IMR-90 (cell line): ENCODE measurements around the gene CYTH4. TPM values are rescaled to one million over a fixed set of nuclear protein-coding genes. Genes with fewer than 3 reads are reported as not detected.
A peak's percentile ranks its signal among the peaks of the same experiment; 100 is the strongest.

Source experiments
- ATAC-seq: fragments of 200-7000 bp; cut with Tn5 transposase; 2 replicates; pipeline ENCODE4 v1.9.1; 2020; ENCODE audit warnings: low read depth, mild to moderate bottlenecking, moderate library complexity
- BruUV-seq: library from RNA; stranded (reverse); fragments of 400-500 nt; replicated peaks from 2 replicates; lab custom pipeline; 2021; lab: Mats Ljungman, UMichigan
- CTCF ChIA-PET: fragments of 300-600 bp; formaldehyde crosslinking; extraction: SDS; loops from one replicate; lab custom pipeline; 2021; ENCODE audit warnings: antibody characterized with exemption; lab: Yijun Ruan, JAX
- POLR2A ChIA-PET: fragments of 300-600 bp; sonication (Branson Sonifier 250); formaldehyde crosslinking; loops from one replicate; lab custom pipeline; 2022; ENCODE audit warnings: antibody characterized with exemption; ENCODE audit not compliant: unreplicated experiment; lab: Charles Lee
- DNase-seq: peaks from one replicate; pipeline ENCODE4 v3.0.0; 2013
- H2AFZ ChIP-seq: replicated peaks from 2 replicates; pipeline ENCODE3; 2013; ENCODE audit warnings: low read length, mild to moderate bottlenecking; ENCODE audit not compliant: poor library complexity
- H2AK5ac ChIP-seq: 2 replicates; pipeline ENCODE4 v1.6.1; 2013; ENCODE audit warnings: low read depth, low read length, inconsistent platforms
- H2AK9ac ChIP-seq: replicated peaks from 2 replicates; pipeline ENCODE3; 2013; ENCODE audit warnings: mild to moderate bottlenecking, low read depth, low read length, moderate library complexity; ENCODE audit not compliant: poor library complexity
- H2BK120ac ChIP-seq: 2 replicates; pipeline ENCODE4 v1.6.1; 2013; ENCODE audit warnings: low read depth, low read length, inconsistent platforms
- H2BK15ac ChIP-seq: 3 replicates; pipeline ENCODE4 v1.6.1; 2013; ENCODE audit warnings: low read depth, low read length, inconsistent platforms
- H2BK20ac ChIP-seq: 2 replicates; pipeline ENCODE4 v1.6.1; 2013; ENCODE audit warnings: low read depth, mild to moderate bottlenecking, inconsistent platforms, low read length, moderate library complexity
- H2BK5ac ChIP-seq: 2 replicates; pipeline ENCODE4 v1.6.1; 2013; ENCODE audit warnings: mild to moderate bottlenecking, low read depth, low read length, inconsistent platforms; ENCODE audit not compliant: poor library complexity, severe bottlenecking
- H3K14ac ChIP-seq: replicated peaks from 2 replicates; pipeline ENCODE4 v1.6.1; 2013; ENCODE audit warnings: low read depth, low read length, inconsistent platforms
- H3K18ac ChIP-seq: 2 replicates; pipeline ENCODE4 v1.6.1; 2013; ENCODE audit warnings: low read depth, low read length, control low read depth
- H3K23ac ChIP-seq: 2 replicates; pipeline ENCODE4 v1.6.1; 2013; ENCODE audit warnings: low read depth, low read length, inconsistent platforms
- H3K27ac ChIP-seq: 2 replicates; pipeline ENCODE4 v1.5.1; 2013; ENCODE audit warnings: mild to moderate bottlenecking, control low read depth, low read length; ENCODE audit not compliant: insufficient read depth
- H3K27me3 ChIP-seq: 2 replicates; pipeline ENCODE4 v1.6.1; 2013; ENCODE audit warnings: low read length; ENCODE audit not compliant: control insufficient read depth, insufficient read depth
- H3K36me3 ChIP-seq: 2 replicates; pipeline ENCODE4 v1.6.1; 2013; ENCODE audit warnings: low read length, mixed read lengths; ENCODE audit not compliant: control insufficient read depth, insufficient read depth
- H3K4ac ChIP-seq: 2 replicates; pipeline ENCODE4 v1.6.1; 2013; ENCODE audit warnings: low read depth, low read length, inconsistent platforms
- H3K4me1 ChIP-seq: 2 replicates; pipeline ENCODE4 v1.6.1; 2013; ENCODE audit warnings: low read length, mixed read lengths; ENCODE audit not compliant: control insufficient read depth, insufficient read depth
- H3K4me2 ChIP-seq: 2 replicates; pipeline ENCODE4 v1.6.1; 2013; ENCODE audit warnings: low read depth, mild to moderate bottlenecking, control low read depth, low read length, moderate library complexity
- H3K4me3 ChIP-seq: 2 replicates; pipeline ENCODE4 v1.5.1; 2013; ENCODE audit warnings: low read depth, mild to moderate bottlenecking, control low read depth, low read length, moderate library complexity; ENCODE audit not compliant: insufficient read depth
- H3K56ac ChIP-seq: 2 replicates; pipeline ENCODE4 v1.6.1; 2013; ENCODE audit warnings: low read length, inconsistent platforms; ENCODE audit not compliant: insufficient read depth; ENCODE audit errors: extremely low read depth
- H3K79me1 ChIP-seq, 2 experiments: 2 replicates each; pipeline ENCODE4 v1.6.1; 2013; ENCODE audit warnings: low read length in 2 of 2, inconsistent platforms in 1 of 2, low read depth in 1 of 2
- H3K9ac ChIP-seq: 2 replicates; pipeline ENCODE4 v1.6.1; 2013; ENCODE audit warnings: low read depth, low read length, control low read depth
- H3K9me1 ChIP-seq: 2 replicates; pipeline ENCODE4 v1.6.1; 2013; ENCODE audit warnings: low read length, inconsistent platforms; ENCODE audit not compliant: insufficient read depth
- H3K9me3 ChIP-seq: 2 replicates; pipeline ENCODE4 v1.6.1; 2013; ENCODE audit warnings: low read length; ENCODE audit not compliant: control insufficient read depth, insufficient read depth
- H4K20me1 ChIP-seq: 2 replicates; pipeline ENCODE4 v1.6.1; 2013; ENCODE audit warnings: low read length, inconsistent platforms; ENCODE audit not compliant: insufficient read depth
- H4K5ac ChIP-seq: 2 replicates; pipeline ENCODE4 v1.6.1; 2013; ENCODE audit warnings: mild to moderate bottlenecking, low read depth, low read length, control low read depth
- H4K8ac ChIP-seq, 2 experiments: 2 replicates each; pipeline ENCODE4 v1.6.1; 2013; ENCODE audit warnings: low read depth in 2 of 2, low read length in 2 of 2, control low read depth in 1 of 2, inconsistent platforms in 1 of 2
- H4K91ac ChIP-seq: 2 replicates; pipeline ENCODE4 v1.6.1; 2013; ENCODE audit warnings: low read depth, low read length, inconsistent platforms; ENCODE audit not compliant: insufficient read depth
- CTCF ChIP-seq: conservative IDR thresholded peaks from 2 replicates; pipeline ENCODE4 v1.5.1; 2012; ENCODE audit warnings: mild to moderate bottlenecking, low read depth, low read length, improper control_type of control experiment
- RFX5 ChIP-seq: IDR thresholded peaks from 2 replicates; pipeline ENCODE4 v1.8.0; 2012; ENCODE audit warnings: low read depth, mild to moderate bottlenecking, low read length, moderate library complexity
- WGBS, 2 experiments: methylation state at CpG; one replicate each; pipeline versions ENCODE4 v1.1.5 to v1.1.7; 2013; ENCODE audit warnings: missing lambda C conversion rate in 2 of 2; ENCODE audit not compliant: insufficient read length in 1 of 2; ENCODE audit errors: extremely low coverage in 2 of 2; 5-methylcytosine and 5-hydroxymethylcytosine counted together
- dilution Hi-C: fragments of 300-500 bp; cut with HindIII; formaldehyde crosslinking; loops from one replicate; pipeline ENCODE4 v1.14.3; 2018; ENCODE audit warnings: low sequenced_read_pairs; ENCODE audit not compliant: unreplicated experiment
- in situ Hi-C: fragments of 300-500 bp; cut with MboI; formaldehyde crosslinking; loops from 3 replicates; pipeline ENCODE4 v1.14.3; 2019; ENCODE audit warnings: low sequenced_read_pairs, inconsistent platforms, mixed read lengths
- intact Hi-C: fragments of 100-400 bp; cut with micrococcal nuclease; formaldehyde crosslinking; loops from 2 replicates; pipeline ENCODE4 v1.10.0; 2022
- polyA plus RNA-seq, 3 experiments: library from polyadenylated mRNA; depleted of rRNA; stranded (reverse); fragments of >200 nt; gene quantifications; 2 replicates each; pipeline ENCODE4 v1.2.3, GENCODE V29; 2012; ENCODE audit warnings: low replicate concordance in 1 of 3
- total RNA-seq: library from RNA; depleted of rRNA; stranded (reverse); fragments of >200 nt; gene quantifications from 2 replicates; pipeline ENCODE4 v1.2.3, GENCODE V29; 2012

Gene CYTH4
- total and polyA plus RNA-seq, 2 of the 4 experiments (the other 2 are of a cell fraction) = 0.36 to 0.55 TPM

- Histone ChIP-seq H4K8ac (no peak overlapping the region), H3K36me3 (no peaks in the 10 kb centered on the region), H3K23ac (no peak overlapping the region), H3K9me3 (peaks cover 5% of the 10 kb centered on the region), H4K5ac (no peak overlapping the region), H4K91ac (no peak overlapping the region), H2BK5ac (no peak overlapping the region), H3K4ac (no peak overlapping the region), H3K9ac (no peak overlapping the region), H2AFZ (no peak overlapping the region), H3K27me3 (peaks cover 16% of the 10 kb centered on the region), H2AK5ac (no peak overlapping the region), H3K4me1 (no peaks in the 10 kb centered on the region; the same call in 1 of the 2 replicates), H4K20me1 (no peaks in the 10 kb centered on the region), H3K4me2 (no peak overlapping the region), H3K9me1 (peaks cover 6% of the 10 kb centered on the region; the same call in 1 of the 2 replicates), H3K56ac (no peak overlapping the region), H2AK9ac (no peak overlapping the region), H3K79me1 (no peaks in the 10 kb centered on the region), H2BK20ac (no peak overlapping the region), H2BK120ac (peak overlapping the region; percentile 70; the same call in 1 of the 2 replicates), H3K4me3 (no peak overlapping the region), H3K18ac (no peak overlapping the region; the same call in 1 of the 2 replicates), H3K14ac (no peak overlapping the region), H2BK15ac (no peak overlapping the region), H3K27ac (no peak overlapping the region)
- ChIA-PET POLR2A (no interaction called here), CTCF (interaction anchor here (0.5 to 0.7 kb wide), 3 partner anchors 11 to 90 kb away, joined by 3 to 4 read pairs (median 3); no protein-coding TSS in a partner anchor)
- DNase-seq (no peak), ATAC-seq (no peak; the same call in 1 of the 2 replicates)
- intact Hi-C loops (no loop called here), dilution Hi-C loops (no loop called here), in situ Hi-C loops (no loop called here)
- 40% methylated on average over 1 of the region's 8 CpGs; no CpG with 5 or more reads in 1 of the 2 experiments for WGBS, 2 experiments
- TF ChIP-seq RFX5 (no peak), CTCF (peak; percentile 38)
- no TSS peak for BruUV-seq
These were observed 1.2 kb downstream of the CYTH4 start for GRCh38 chr22:37283393-37283937.
